ENCODE results near the gene EGFLAM. TPM values are rescaled to one million over a fixed set of nuclear protein-coding genes. Genes with fewer than 3 reads are reported as not detected.

EGFLAM gene
- polyA plus RNA-seq, 1 donor from 2014 or later = not detected

- H3K9me3 ChIP-seq (ENCODE audit: low read length) = no peaks in the 10 kb centered on the region
- no peak overlapping the region for H3K9ac ChIP-seq (ENCODE audit: low read length)
- no peaks in the 10 kb centered on the region for H3K79me2 ChIP-seq (replicated peaks; ENCODE audit: insufficient read depth, low read length)
- H3K27ac ChIP-seq (ENCODE audit: low read length) = no peak overlapping the region
- H4K20me1 ChIP-seq (ENCODE audit: insufficient read depth) = no peaks in the 10 kb centered on the region
- H3K27me3 ChIP-seq (ENCODE audit: insufficient read depth, low read depth, low read length) = no peaks in the 10 kb centered on the region
- no peaks in the 10 kb centered on the region for H3K9me2 ChIP-seq (ENCODE audit: insufficient read depth, low read length)
- no peaks in the 10 kb centered on the region for H3F3A ChIP-seq (ENCODE audit: insufficient read depth, low read length, poor library complexity, severe bottlenecking)
- no peak overlapping the region for H2AFZ ChIP-seq (ENCODE audit: low read depth, low read length)
- TF ChIP-seq REST (IDR thresholded peaks at IDR 0.05; ENCODE audit: borderline replicate concordance) (no peak), EP300 (conservative IDR thresholded peaks at IDR 0.05; ENCODE audit: poor library complexity, severe bottlenecking) (no peak), CTCF (IDR thresholded peaks at IDR 0.05; ENCODE audit: poor library complexity, severe bottlenecking) (no peak), POLR2AphosphoS5 (IDR thresholded peaks at IDR 0.05) (no peak), SMC3 (conservative IDR thresholded peaks at IDR 0.05; ENCODE audit: poor library complexity) (no peak), MXI1 (conservative IDR thresholded peaks at IDR 0.05; ENCODE audit: poor library complexity, severe bottlenecking) (no peak)
- H3K36me3 ChIP-seq (ENCODE audit: insufficient read depth, low read length) = no peaks in the 10 kb centered on the region
- no peak overlapping the region for H3K4me3 ChIP-seq (ENCODE audit: low read length)
- H3K4me2 ChIP-seq (ENCODE audit: low read length) = no peak overlapping the region
Observed at GRCh38 chr5:38446029-38446522, 187.7 kb downstream of the EGFLAM start.

GRCh38 chr5:38447056-38447455 lies 188.7 kb downstream of the EGFLAM start:
- H4K20me1 ChIP-seq (ENCODE audit: insufficient read depth) = no peaks in the 10 kb centered on the region
- no peak overlapping the region for H3K4me2 ChIP-seq (ENCODE audit: low read length)
- TF ChIP-seq TAF1 (IDR thresholded peaks at IDR 0.05; ENCODE audit: low read depth) (no peak), RAD21 (conservative IDR thresholded peaks at IDR 0.05) (no peak), EZH2 (IDR thresholded peaks at IDR 0.05; ENCODE audit: borderline replicate concordance, insufficient read depth, low read length, poor library complexity, severe bottlenecking) (no peak), POLR2AphosphoS5 (IDR thresholded peaks at IDR 0.05) (no peak), SMC3 (conservative IDR thresholded peaks at IDR 0.05; ENCODE audit: poor library complexity) (no peak), MXI1 (conservative IDR thresholded peaks at IDR 0.05; ENCODE audit: poor library complexity, severe bottlenecking) (no peak), EP300 (conservative IDR thresholded peaks at IDR 0.05; ENCODE audit: poor library complexity, severe bottlenecking) (no peak), CTCF (IDR thresholded peaks at IDR 0.05; ENCODE audit: poor library complexity, severe bottlenecking) (no peak), REST (IDR thresholded peaks at IDR 0.05; ENCODE audit: borderline replicate concordance) (no peak)
- no peak overlapping the region for H3K27ac ChIP-seq (ENCODE audit: low read length)
- H3K79me2 ChIP-seq (replicated peaks; ENCODE audit: insufficient read depth, low read length) = no peaks in the 10 kb centered on the region
- H2AFZ ChIP-seq (ENCODE audit: low read depth, low read length) = no peak overlapping the region
- no peaks in the 10 kb centered on the region for H3K36me3 ChIP-seq (ENCODE audit: insufficient read depth, low read length)
- H3K9me3 ChIP-seq (ENCODE audit: low read length) = no peaks in the 10 kb centered on the region
- no peak overlapping the region for H3K4me3 ChIP-seq (ENCODE audit: low read length)
- H3K27me3 ChIP-seq (ENCODE audit: insufficient read depth, low read depth, low read length) = no peaks in the 10 kb centered on the region
- H3F3A ChIP-seq (ENCODE audit: insufficient read depth, low read length, poor library complexity, severe bottlenecking) = no peaks in the 10 kb centered on the region
- H3K9me2 ChIP-seq (ENCODE audit: insufficient read depth, low read length) = no peaks in the 10 kb centered on the region
- H3K9ac ChIP-seq (ENCODE audit: low read length) = no peak overlapping the region

All from neural cell (in vitro differentiated cells).